ENCODE measurements around the gene SCAMP1.
"Not testable (repeated sequence)": the region's sequence is repeated elsewhere in the genome, so short reads cannot be mapped to it uniquely, and the experiment has no call there.

Gene SCAMP1

GRCh38 chr5:78359831-78360673 lies at the start of gene SCAMP1:
TSS of gene SCAMP1 (plus strand) at chr5:78360617. CDS start at chr5:78360672, 55 bp downstream.
- peak; percentile 84 for DNase-seq (ENCODE audit: low read depth)

- no peak for DNase-seq (ENCODE audit: low read depth)
Observed at GRCh38 chr5:78317515-78317914, 42.9 kb upstream of the SCAMP1 start.

DNA sequence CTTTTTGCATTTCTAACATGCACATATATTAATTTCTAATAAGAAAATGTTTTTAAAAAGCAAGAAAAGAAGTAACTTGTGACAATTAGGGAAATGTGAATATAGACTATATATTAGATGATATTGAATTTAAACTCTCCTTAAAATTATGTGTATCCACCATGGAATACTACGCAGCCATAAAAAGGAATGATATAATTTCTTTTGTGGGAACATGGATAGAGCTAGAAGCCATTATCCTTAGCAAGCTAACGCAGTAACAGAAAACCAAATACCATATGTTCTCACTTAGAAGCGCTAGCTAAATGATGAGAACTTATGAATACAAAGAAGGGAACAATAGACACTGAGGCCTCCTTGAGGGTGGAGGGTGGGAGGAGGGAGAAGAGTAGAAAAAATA lies 42.1 kb upstream of the SCAMP1 start:
- no peak for DNase-seq (ENCODE audit: low read depth)

GRCh38 chr5:78320401-78320800 lies 40.0 kb upstream of the SCAMP1 start:
- DNase-seq (ENCODE audit: low read depth), result no peak

DNA sequence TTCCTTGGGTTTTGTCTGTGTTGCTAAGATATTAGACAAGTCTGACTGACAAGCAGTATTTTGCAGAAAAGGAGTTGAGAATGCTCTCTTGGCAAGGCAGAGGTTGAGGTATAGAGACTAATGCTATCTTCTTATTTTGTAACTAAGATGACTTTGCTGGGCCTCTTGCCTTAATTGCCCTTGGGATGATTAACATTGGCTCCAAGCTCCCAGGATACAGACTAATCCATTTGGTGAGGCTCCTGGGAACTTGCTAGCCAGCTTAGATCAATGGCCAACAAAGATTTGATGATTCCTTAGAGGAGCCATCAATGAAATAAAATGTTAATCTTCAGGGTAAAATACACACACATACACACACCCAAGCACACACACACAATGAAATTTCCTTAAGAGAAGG lies 37.2 kb upstream of the SCAMP1 start:
- no peak for DNase-seq (ENCODE audit: low read depth)

DNA sequence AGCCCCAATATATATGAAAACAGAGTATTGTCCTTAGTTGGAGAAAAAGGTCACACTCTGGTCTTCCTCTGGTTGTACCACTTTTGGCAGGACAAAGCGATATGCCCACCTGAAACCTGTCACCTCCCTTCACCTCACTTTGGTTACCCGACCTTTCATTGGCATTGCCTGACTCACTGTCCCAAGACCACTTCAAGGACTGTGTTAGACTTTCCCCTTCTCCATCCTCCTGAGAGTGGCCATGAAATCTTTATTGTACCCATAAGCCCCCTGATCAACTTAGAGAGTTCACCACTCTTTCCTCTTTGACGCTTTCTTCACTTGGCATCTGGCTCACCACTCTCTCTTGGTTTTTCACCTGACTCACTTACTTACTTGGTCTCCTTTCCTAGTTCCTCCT lies 33.5 kb upstream of the SCAMP1 start:
- no peak for DNase-seq (ENCODE audit: low read depth)

GRCh38 chr5:78327761-78328510 lies 32.5 kb upstream of the SCAMP1 start:
- no peak for DNase-seq (ENCODE audit: low read depth)

DNA sequence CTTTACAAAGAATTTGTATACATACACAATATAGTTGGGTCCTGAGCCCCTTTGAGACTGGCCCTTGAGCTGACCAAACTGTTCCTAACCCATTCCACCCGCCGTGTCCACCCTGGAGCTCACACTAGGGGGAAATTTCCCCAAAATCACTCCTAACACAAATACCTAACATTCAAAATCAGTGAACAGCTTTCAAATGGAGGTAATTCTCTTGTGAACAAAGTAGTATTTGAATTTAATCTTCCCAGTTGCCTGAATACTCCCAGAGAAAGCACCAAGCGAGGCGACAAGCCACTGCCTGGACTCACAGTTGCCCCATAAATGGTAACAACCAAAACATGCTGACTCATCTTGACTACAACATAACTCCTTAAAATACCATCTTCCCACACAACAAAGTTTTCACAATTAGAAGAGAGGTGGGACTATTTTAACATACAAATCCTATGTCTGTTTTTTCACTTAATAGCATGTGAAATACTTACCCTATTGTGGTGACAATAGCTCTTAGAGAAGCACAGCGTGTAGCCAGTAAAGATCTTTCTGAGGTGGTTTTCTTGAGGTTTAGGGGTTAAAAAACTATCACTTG lies 31.7 kb upstream of the SCAMP1 start:
- no peak for DNase-seq (ENCODE audit: low read depth)

- DNase-seq (ENCODE audit: low read depth), result no peak
Observed at GRCh38 chr5:78331523-78332080, 28.8 kb upstream of the SCAMP1 start.

GRCh38 chr5:78334811-78335210 lies 25.6 kb upstream of the SCAMP1 start:
- DNase-seq (ENCODE audit: low read depth), result no peak

GRCh38 chr5:78335976-78336375 lies 24.4 kb upstream of the SCAMP1 start:
- DNase-seq (ENCODE audit: low read depth), result no peak

DNA sequence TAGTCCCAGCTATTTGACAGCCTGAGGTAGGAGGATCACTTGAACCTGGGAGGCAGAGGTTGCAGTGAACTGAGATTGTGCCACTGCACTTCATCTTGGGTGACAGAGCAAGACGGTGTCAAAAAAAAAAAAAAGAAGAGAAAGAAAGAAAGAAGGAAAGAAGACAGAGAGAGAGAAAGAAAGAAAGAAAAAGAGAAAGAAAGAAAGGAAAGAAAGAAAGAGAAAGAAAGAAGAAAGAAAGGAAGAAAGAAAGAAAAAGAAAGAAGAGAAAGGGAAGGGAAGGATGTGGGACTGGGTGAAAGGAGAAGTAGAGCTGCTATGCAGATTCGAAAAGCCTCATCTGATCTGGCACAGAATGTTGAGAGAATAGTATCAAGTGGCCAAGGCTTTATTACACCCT lies 23.7 kb upstream of the SCAMP1 start:
- DNase-seq (ENCODE audit: low read depth), result no peak

DNA sequence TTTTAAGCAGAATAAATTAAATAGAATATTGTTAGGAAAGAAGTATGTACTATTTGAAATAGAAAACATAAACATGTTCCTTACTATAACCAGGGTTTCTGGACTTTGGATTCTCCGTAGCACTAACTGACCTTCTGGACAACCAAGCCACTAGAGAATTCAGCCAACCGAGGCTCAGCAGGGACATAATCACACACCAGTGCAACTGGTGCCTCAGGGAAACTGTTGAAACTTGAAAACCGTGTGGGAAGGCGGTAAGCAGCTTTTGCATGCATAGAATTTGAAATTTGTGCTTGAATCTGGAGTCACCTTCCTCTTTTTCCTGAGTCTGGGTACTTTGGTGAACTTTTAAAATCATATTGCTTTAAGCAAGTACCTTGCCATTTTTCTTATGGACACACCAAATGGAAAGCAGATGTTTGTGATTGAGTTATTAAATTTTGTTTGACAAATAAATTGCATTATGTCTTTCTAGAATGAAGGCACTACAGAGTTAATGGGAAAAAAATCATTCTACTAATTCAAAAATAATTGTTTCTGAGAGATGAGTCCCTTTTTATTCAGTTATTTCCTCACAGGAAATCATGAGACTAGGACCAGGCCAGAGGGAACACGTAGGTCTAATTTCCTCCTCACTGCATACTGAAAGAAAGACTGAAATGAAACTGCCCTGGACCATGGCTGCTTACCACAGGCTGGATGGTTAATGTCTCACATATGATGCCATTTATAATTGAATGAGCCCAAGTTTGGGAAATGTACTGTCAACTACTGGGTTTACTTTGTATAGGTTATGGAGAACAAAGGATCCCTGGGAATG lies 20.6 kb upstream of the SCAMP1 start:
- no peak for DNase-seq (ENCODE audit: low read depth)

GRCh38 chr5:78341440-78341839 lies 19.0 kb upstream of the SCAMP1 start:
- no peak for DNase-seq (ENCODE audit: low read depth)

- no peak for DNase-seq (ENCODE audit: low read depth)
Observed at GRCh38 chr5:78345485-78345884, 14.9 kb upstream of the SCAMP1 start.

DNA sequence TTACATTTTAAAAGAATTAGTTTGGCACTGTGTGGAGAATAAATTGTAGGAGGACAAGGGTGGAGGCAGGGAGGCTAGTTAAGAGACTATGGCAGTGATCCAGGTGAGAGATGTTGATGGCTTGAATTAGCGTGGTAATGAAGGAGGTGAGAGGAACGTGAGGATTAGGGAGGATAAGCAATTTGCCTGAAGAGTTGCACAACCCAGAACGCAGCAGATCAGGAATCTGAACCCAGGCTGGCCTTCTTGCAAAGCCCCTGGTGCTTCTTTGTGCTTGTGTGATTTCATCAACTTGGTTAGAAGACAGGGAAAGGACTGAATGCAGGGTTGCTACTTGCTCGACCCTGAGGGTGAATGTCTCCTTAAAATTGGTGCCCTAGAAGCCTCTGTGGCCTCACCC lies 6.9 kb upstream of the SCAMP1 start:
- no peak for DNase-seq (ENCODE audit: low read depth)

- DNase-seq (ENCODE audit: low read depth), result no peak
Observed at GRCh38 chr5:78354066-78354670, 6.2 kb upstream of the SCAMP1 start.

DNA sequence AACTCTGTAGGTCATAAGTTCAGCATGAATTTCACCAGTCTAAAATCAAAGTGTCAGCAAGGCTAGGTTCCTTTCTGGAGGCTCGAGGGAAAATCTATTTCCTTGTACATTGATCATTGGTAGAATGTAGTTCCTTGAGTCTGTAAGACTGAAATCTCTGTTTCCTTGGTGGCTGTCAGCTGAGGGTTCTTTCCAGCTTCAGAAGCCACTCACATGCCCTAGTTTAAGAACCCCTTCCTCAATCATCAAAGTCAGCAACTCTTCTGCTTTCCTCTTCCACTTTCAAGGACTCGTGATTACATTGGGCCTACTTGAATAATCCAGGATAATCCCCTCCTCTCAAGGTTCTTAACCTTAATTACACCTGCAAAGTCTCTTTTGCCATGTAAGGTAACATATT lies 4.9 kb upstream of the SCAMP1 start:
- DNase-seq (ENCODE audit: low read depth), result no peak

- DNase-seq (ENCODE audit: low read depth), result not testable (repeated sequence)
Observed at GRCh38 chr5:78359455-78359830, 974 bp upstream of the SCAMP1 start.

DNA sequence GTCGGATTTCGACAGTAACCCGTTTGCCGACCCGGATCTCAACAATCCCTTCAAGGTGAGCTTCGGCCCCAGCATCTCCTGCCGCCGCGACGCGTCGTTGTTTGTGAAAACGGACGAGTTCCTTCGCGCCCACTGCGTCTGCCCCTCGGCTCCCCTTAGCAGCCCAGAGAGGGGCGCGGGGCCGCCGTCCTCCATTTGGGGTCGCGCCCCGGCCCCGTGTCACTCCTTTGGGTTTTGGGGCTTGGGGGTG lies 182 bp downstream of the SCAMP1 start:
- no peak for DNase-seq (ENCODE audit: low read depth)

DNA sequence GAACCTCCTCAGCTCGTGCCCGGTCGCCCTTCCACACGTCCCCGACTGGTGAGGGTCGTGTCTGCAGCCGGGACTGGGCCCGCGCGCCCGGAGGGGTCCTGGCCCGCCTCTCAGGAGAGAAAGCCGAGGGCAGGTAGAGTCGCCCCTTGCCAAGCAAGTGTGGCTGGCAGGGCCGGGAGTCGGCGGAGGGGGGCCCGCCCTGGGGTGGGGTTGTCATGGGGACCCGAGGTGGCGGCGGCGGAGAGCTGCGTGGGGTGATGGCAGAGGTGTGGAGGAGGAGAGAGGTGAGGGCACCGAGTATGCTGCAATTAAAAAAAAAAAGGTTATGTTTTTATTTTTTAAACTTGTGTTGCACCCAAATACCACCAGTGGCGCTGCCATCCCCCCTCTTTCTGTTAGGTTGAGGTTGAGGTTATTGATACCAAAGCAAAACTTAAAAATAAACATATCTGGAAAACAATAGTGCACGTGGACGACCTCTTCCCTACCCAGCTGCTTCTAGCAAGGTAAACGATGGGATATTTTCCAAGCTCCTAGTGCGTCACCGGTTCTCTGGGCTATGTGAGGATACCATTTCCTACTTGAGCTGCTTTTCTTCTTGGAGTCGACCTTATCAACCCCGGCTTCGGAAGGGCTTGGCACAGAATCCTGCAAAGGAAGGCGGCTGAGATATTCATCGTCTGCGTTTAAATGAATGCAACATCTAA lies 660 bp downstream of the SCAMP1 start:
- peak; percentile 70 for DNase-seq (ENCODE audit: low read depth)
